IMR-90 (cell line): ENCODE data around the gene UNC13C. TPM values are rescaled to one million over a fixed set of nuclear protein-coding genes. Genes with fewer than 3 reads are reported as not detected.

Source experiments
- ATAC-seq: fragments of 200-7000 bp; cut with Tn5 transposase; 2 replicates; pipeline ENCODE4 v1.9.1; 2020; ENCODE audit warnings: low read depth, mild to moderate bottlenecking, moderate library complexity
- BruUV-seq: library from RNA; stranded (reverse); fragments of 400-500 nt; replicated peaks from 2 replicates; lab custom pipeline; 2021; lab: Mats Ljungman, UMichigan
- CTCF ChIA-PET: fragments of 300-600 bp; formaldehyde crosslinking; extraction: SDS; loops from one replicate; lab custom pipeline; 2021; ENCODE audit warnings: antibody characterized with exemption; lab: Yijun Ruan, JAX
- POLR2A ChIA-PET: fragments of 300-600 bp; sonication (Branson Sonifier 250); formaldehyde crosslinking; loops from one replicate; lab custom pipeline; 2022; ENCODE audit warnings: antibody characterized with exemption; ENCODE audit not compliant: unreplicated experiment; lab: Charles Lee
- DNase-seq: peaks from one replicate; pipeline ENCODE4 v3.0.0; 2013
- H2AFZ ChIP-seq: replicated peaks from 2 replicates; pipeline ENCODE3; 2013; ENCODE audit warnings: low read length, mild to moderate bottlenecking; ENCODE audit not compliant: poor library complexity
- H2AK5ac ChIP-seq: 2 replicates; pipeline ENCODE4 v1.6.1; 2013; ENCODE audit warnings: low read depth, low read length, inconsistent platforms
- H2AK9ac ChIP-seq: replicated peaks from 2 replicates; pipeline ENCODE3; 2013; ENCODE audit warnings: mild to moderate bottlenecking, low read depth, low read length, moderate library complexity; ENCODE audit not compliant: poor library complexity
- H2BK120ac ChIP-seq: 2 replicates; pipeline ENCODE4 v1.6.1; 2013; ENCODE audit warnings: low read depth, low read length, inconsistent platforms
- H2BK15ac ChIP-seq: 3 replicates; pipeline ENCODE4 v1.6.1; 2013; ENCODE audit warnings: low read depth, low read length, inconsistent platforms
- H2BK20ac ChIP-seq: 2 replicates; pipeline ENCODE4 v1.6.1; 2013; ENCODE audit warnings: low read depth, mild to moderate bottlenecking, inconsistent platforms, low read length, moderate library complexity
- H2BK5ac ChIP-seq: 2 replicates; pipeline ENCODE4 v1.6.1; 2013; ENCODE audit warnings: mild to moderate bottlenecking, low read depth, low read length, inconsistent platforms; ENCODE audit not compliant: poor library complexity, severe bottlenecking
- H3K14ac ChIP-seq: replicated peaks from 2 replicates; pipeline ENCODE4 v1.6.1; 2013; ENCODE audit warnings: low read depth, low read length, inconsistent platforms
- H3K18ac ChIP-seq: 2 replicates; pipeline ENCODE4 v1.6.1; 2013; ENCODE audit warnings: low read depth, low read length, control low read depth
- H3K23ac ChIP-seq: 2 replicates; pipeline ENCODE4 v1.6.1; 2013; ENCODE audit warnings: low read depth, low read length, inconsistent platforms
- H3K27ac ChIP-seq: 2 replicates; pipeline ENCODE4 v1.5.1; 2013; ENCODE audit warnings: mild to moderate bottlenecking, control low read depth, low read length; ENCODE audit not compliant: insufficient read depth
- H3K27me3 ChIP-seq: 2 replicates; pipeline ENCODE4 v1.6.1; 2013; ENCODE audit warnings: low read length; ENCODE audit not compliant: control insufficient read depth, insufficient read depth
- H3K36me3 ChIP-seq: 2 replicates; pipeline ENCODE4 v1.6.1; 2013; ENCODE audit warnings: low read length, mixed read lengths; ENCODE audit not compliant: control insufficient read depth, insufficient read depth
- H3K4ac ChIP-seq: 2 replicates; pipeline ENCODE4 v1.6.1; 2013; ENCODE audit warnings: low read depth, low read length, inconsistent platforms
- H3K4me1 ChIP-seq: 2 replicates; pipeline ENCODE4 v1.6.1; 2013; ENCODE audit warnings: low read length, mixed read lengths; ENCODE audit not compliant: control insufficient read depth, insufficient read depth
- H3K4me2 ChIP-seq: 2 replicates; pipeline ENCODE4 v1.6.1; 2013; ENCODE audit warnings: low read depth, mild to moderate bottlenecking, control low read depth, low read length, moderate library complexity
- H3K4me3 ChIP-seq: 2 replicates; pipeline ENCODE4 v1.5.1; 2013; ENCODE audit warnings: low read depth, mild to moderate bottlenecking, control low read depth, low read length, moderate library complexity; ENCODE audit not compliant: insufficient read depth
- H3K56ac ChIP-seq: 2 replicates; pipeline ENCODE4 v1.6.1; 2013; ENCODE audit warnings: low read length, inconsistent platforms; ENCODE audit not compliant: insufficient read depth; ENCODE audit errors: extremely low read depth
- H3K79me1 ChIP-seq, 2 experiments: 2 replicates each; pipeline ENCODE4 v1.6.1; 2013; ENCODE audit warnings: low read length in 2 of 2, inconsistent platforms in 1 of 2, low read depth in 1 of 2
- H3K9ac ChIP-seq: 2 replicates; pipeline ENCODE4 v1.6.1; 2013; ENCODE audit warnings: low read depth, low read length, control low read depth
- H3K9me1 ChIP-seq: 2 replicates; pipeline ENCODE4 v1.6.1; 2013; ENCODE audit warnings: low read length, inconsistent platforms; ENCODE audit not compliant: insufficient read depth
- H3K9me3 ChIP-seq: 2 replicates; pipeline ENCODE4 v1.6.1; 2013; ENCODE audit warnings: low read length; ENCODE audit not compliant: control insufficient read depth, insufficient read depth
- H4K20me1 ChIP-seq: 2 replicates; pipeline ENCODE4 v1.6.1; 2013; ENCODE audit warnings: low read length, inconsistent platforms; ENCODE audit not compliant: insufficient read depth
- H4K5ac ChIP-seq: 2 replicates; pipeline ENCODE4 v1.6.1; 2013; ENCODE audit warnings: mild to moderate bottlenecking, low read depth, low read length, control low read depth
- H4K8ac ChIP-seq, 2 experiments: 2 replicates each; pipeline ENCODE4 v1.6.1; 2013; ENCODE audit warnings: low read depth in 2 of 2, low read length in 2 of 2, control low read depth in 1 of 2, inconsistent platforms in 1 of 2
- H4K91ac ChIP-seq: 2 replicates; pipeline ENCODE4 v1.6.1; 2013; ENCODE audit warnings: low read depth, low read length, inconsistent platforms; ENCODE audit not compliant: insufficient read depth
- BHLHE40 ChIP-seq: fragments of 150-350 bp; IDR thresholded peaks from 2 replicates; pipeline ENCODE4 v1.6.1; 2016; ENCODE audit warnings: mild to moderate bottlenecking, low read depth, low read length
- CHD1 ChIP-seq: IDR thresholded peaks from 2 replicates; pipeline ENCODE4 v1.6.1; 2012; ENCODE audit warnings: low read depth, low read length, improper control_type of control experiment
- CTCF ChIP-seq: conservative IDR thresholded peaks from 2 replicates; pipeline ENCODE4 v1.5.1; 2012; ENCODE audit warnings: mild to moderate bottlenecking, low read depth, low read length, improper control_type of control experiment
- FOS ChIP-seq: fragments of 150-350 bp; IDR thresholded peaks from 2 replicates; pipeline ENCODE4 v1.6.1; 2016; ENCODE audit warnings: low read depth, low read length
- MAZ ChIP-seq: IDR thresholded peaks from 2 replicates; pipeline ENCODE4 v1.6.1; 2012; ENCODE audit warnings: low read depth, mild to moderate bottlenecking, low read length, improper control_type of control experiment, moderate library complexity, borderline replicate concordance
- NFE2L2 ChIP-seq: fragments of 150-350 bp; IDR thresholded peaks from 2 replicates; pipeline ENCODE4 v1.6.1; 2016; ENCODE audit warnings: low read depth, mild to moderate bottlenecking, low read length
- RCOR1 ChIP-seq: IDR thresholded peaks from 2 replicates; pipeline ENCODE4 v1.6.1; 2012; ENCODE audit warnings: mild to moderate bottlenecking, low read length, improper control_type of control experiment; ENCODE audit not compliant: insufficient replicate concordance
- SMC3 ChIP-seq: fragments of 150-350 bp; IDR thresholded peaks from 2 replicates; pipeline ENCODE4 v1.6.1; 2016; ENCODE audit warnings: low read depth, mild to moderate bottlenecking, antibody characterized with exemption, low read length, moderate library complexity
- WGBS, 2 experiments: methylation state at CpG; one replicate each; pipeline versions ENCODE4 v1.1.5 to v1.1.7; 2013; ENCODE audit warnings: missing lambda C conversion rate in 2 of 2; ENCODE audit not compliant: insufficient read length in 1 of 2; ENCODE audit errors: extremely low coverage in 2 of 2; 5-methylcytosine and 5-hydroxymethylcytosine counted together
- dilution Hi-C: fragments of 300-500 bp; cut with HindIII; formaldehyde crosslinking; loops from one replicate; pipeline ENCODE4 v1.14.3; 2018; ENCODE audit warnings: low sequenced_read_pairs; ENCODE audit not compliant: unreplicated experiment
- in situ Hi-C: fragments of 300-500 bp; cut with MboI; formaldehyde crosslinking; loops from 3 replicates; pipeline ENCODE4 v1.14.3; 2019; ENCODE audit warnings: low sequenced_read_pairs, inconsistent platforms, mixed read lengths
- intact Hi-C: fragments of 100-400 bp; cut with micrococcal nuclease; formaldehyde crosslinking; loops from 2 replicates; pipeline ENCODE4 v1.10.0; 2022
- polyA plus RNA-seq, 3 experiments: library from polyadenylated mRNA; depleted of rRNA; stranded (reverse); fragments of >200 nt; gene quantifications; 2 replicates each; pipeline ENCODE4 v1.2.3, GENCODE V29; 2012; ENCODE audit warnings: low replicate concordance in 1 of 3
- total RNA-seq: library from RNA; depleted of rRNA; stranded (reverse); fragments of >200 nt; gene quantifications from 2 replicates; pipeline ENCODE4 v1.2.3, GENCODE V29; 2012

Gene UNC13C
- total and polyA plus RNA-seq, 2 of the 4 experiments (the other 2 are of a cell fraction) = not detected

GRCh38 chr15:54307252-54307902 lies 329.1 kb downstream of the UNC13C start:
- Histone ChIP-seq H2AK9ac (no peak overlapping the region), H3K23ac (no peak overlapping the region), H3K79me1 (no peaks in the 10 kb centered on the region), H4K5ac (no peak overlapping the region), H3K9me1 (no peaks in the 10 kb centered on the region), H3K4me1 (no peaks in the 10 kb centered on the region), H3K4ac (no peak overlapping the region), H2AFZ (no peak overlapping the region), H3K18ac (no peak overlapping the region), H4K8ac (no peak overlapping the region), H3K27me3 (no peaks in the 10 kb centered on the region), H3K4me3 (no peak overlapping the region), H2BK15ac (no peak overlapping the region), H3K56ac (no peak overlapping the region), H3K4me2 (no peak overlapping the region), H4K20me1 (no peaks in the 10 kb centered on the region), H3K14ac (no peak overlapping the region), H3K9me3 (no peaks in the 10 kb centered on the region; the same call in 1 of the 2 replicates), H4K91ac (no peak overlapping the region), H3K9ac (no peak overlapping the region), H2BK5ac (no peak overlapping the region), H3K27ac (no peak overlapping the region), H2BK120ac (no peak overlapping the region), H2BK20ac (no peak overlapping the region), H2AK5ac (no peak overlapping the region), H3K36me3 (no peaks in the 10 kb centered on the region)
- WGBS, 2 experiments = no CpG with 5 or more reads among the region's 3 CpGs
- TF ChIP-seq RCOR1 = no peak
- no peak for TF ChIP-seq BHLHE40
- TF ChIP-seq CHD1 = no peak
- TF ChIP-seq FOS = no peak
- TF ChIP-seq NFE2L2 = no peak
- TF ChIP-seq MAZ = no peak
- no peak for TF ChIP-seq CTCF
- TF ChIP-seq SMC3 = no peak
- intact Hi-C loops (no loop called here), dilution Hi-C loops (no loop called here), in situ Hi-C loops (no loop called here)
- BruUV-seq = no TSS peak
- ChIA-PET POLR2A (no interaction called here), CTCF (no interaction called here)
- DNase-seq (no peak), ATAC-seq (no peak)
